Measurements from ENCODE around the gene XCL1. TPM values are rescaled to one million over a fixed set of nuclear protein-coding genes. Genes with fewer than 3 reads are reported as not detected.
"Not testable (repeated sequence)": the region's sequence is repeated elsewhere in the genome, so short reads cannot be mapped to it uniquely, and the experiment has no call there.

The XCL1 gene
- total RNA-seq, 1 donor from 2014 or later, result 0.27 TPM

DNA sequence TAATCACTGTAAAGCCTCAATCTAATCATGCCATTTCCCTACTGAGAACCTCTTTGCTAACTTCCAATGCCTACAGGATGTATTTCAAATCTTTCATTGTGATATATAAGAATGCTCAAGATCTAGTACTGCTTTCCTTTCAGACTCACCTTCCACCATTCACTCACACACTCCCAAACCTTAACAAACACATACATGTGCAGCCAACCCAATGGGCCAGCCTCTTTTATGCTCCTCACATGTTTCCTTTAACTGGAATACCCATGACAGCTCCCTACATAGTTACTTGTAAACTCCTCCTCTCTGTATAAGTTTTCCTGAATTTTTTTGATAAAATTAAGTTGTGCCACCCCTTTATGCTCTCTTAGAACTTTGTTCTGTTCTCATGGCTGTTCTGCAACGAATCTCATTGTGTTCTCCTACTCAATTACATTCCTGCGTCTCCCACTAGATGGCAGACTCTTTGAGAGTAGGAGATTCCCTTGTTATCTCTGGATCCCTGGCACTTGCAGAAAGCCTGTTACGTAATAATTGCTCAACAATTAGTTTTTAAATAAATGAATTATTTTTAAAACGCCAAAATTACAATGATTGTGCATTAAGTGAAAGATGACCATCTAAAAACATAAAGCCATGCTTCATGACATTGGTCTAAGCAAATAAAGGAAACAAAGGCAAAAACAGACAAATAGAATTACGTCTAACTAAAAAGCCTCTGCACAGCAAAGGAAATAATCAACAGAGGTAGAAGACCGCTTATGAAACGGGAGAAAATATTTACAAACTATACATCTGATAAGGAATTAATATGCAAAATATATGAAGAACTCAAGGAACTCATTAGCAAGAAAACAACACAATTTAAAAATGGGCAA is 30.5 kb upstream of the XCL1 start:
- H3K9me3 ChIP-seq (replicated peaks), result peaks cover 11% of the 10 kb centered on the region
- H3K36me3 ChIP-seq; DNase-seq; H3K4me3 ChIP-seq; H3K4me1 ChIP-seq; H3K27ac ChIP-seq (replicated peaks); H3K27me3 ChIP-seq (ENCODE audit: low read depth); intact Hi-C loops (cut with micrococcal nuclease): not testable (repeated sequence)
- TF ChIP-seq, protein P1, sequence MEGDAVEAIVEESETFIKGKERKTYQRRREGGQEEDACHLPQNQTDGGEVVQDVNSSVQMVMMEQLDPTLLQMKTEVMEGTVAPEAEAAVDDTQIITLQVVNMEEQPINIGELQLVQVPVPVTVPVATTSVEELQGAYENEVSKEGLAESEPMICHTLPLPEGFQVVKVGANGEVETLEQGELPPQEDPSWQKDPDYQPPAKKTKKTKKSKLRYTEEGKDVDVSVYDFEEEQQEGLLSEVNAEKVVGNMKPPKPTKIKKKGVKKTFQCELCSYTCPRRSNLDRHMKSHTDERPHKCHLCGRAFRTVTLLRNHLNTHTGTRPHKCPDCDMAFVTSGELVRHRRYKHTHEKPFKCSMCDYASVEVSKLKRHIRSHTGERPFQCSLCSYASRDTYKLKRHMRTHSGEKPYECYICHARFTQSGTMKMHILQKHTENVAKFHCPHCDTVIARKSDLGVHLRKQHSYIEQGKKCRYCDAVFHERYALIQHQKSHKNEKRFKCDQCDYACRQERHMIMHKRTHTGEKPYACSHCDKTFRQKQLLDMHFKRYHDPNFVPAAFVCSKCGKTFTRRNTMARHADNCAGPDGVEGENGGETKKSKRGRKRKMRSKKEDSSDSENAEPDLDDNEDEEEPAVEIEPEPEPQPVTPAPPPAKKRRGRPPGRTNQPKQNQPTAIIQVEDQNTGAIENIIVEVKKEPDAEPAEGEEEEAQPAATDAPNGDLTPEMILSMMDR (IDR thresholded peaks at IDR 0.05; ENCODE audit: borderline replicate concordance), result peak; percentile 30

DNA sequence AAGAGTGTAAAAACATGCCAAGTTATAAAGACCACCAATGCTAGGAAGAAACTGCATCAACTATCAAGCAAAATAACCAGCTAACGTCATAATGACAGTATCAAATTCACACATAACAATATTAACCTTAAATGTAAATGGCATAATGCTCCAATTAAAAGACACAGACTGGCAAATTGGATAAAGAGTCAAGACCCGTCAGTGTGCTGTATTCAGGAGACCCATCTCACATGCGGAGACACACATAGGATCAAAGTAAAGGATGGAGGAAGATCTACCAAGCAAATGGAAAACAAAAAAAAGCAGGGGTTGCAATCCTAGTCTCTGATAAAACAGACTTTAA is 29.9 kb upstream of the XCL1 start:
- H3K9me3 ChIP-seq (replicated peaks), result peaks cover 11% of the 10 kb centered on the region
- H3K36me3 ChIP-seq; DNase-seq; H3K27me3 ChIP-seq (ENCODE audit: low read depth); H3K4me1 ChIP-seq; H3K4me3 ChIP-seq; H3K27ac ChIP-seq (replicated peaks); intact Hi-C loops (cut with micrococcal nuclease): not testable (repeated sequence)

DNA sequence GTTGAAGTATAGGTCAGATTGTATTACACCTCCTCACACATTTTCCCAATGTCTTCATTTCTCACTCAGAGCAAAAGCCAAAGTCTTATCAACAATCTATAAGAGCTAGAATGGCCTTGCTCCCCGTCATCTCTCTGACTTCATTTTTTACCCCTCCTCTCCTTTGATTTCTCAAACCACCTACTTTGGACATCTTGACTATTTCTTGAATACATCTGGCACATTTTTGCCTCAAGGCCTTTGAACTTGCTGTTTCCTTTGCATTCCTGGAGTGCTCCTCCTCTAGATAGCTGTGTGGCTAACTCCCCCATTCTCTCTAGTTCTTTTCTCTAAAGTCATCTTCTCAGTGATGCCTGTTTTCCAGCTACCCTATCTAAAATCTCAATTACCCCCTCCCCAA is 25.4 kb upstream of the XCL1 start:
- DNase-seq, result no peak
- H3K27me3 ChIP-seq (ENCODE audit: low read depth), result no peaks in the 10 kb centered on the region
- no peak overlapping the region for H3K27ac ChIP-seq (replicated peaks)
- no peak overlapping the region for H3K4me3 ChIP-seq
- no peaks in the 10 kb centered on the region for H3K36me3 ChIP-seq
- intact Hi-C loops (cut with micrococcal nuclease), result no loop called here
- TF ChIP-seq, protein P1 (IDR thresholded peaks at IDR 0.05; ENCODE audit: borderline replicate concordance), result no peak
- no peaks in the 10 kb centered on the region for H3K4me1 ChIP-seq
- H3K9me3 ChIP-seq (replicated peaks), result peaks cover 10% of the 10 kb centered on the region

DNA sequence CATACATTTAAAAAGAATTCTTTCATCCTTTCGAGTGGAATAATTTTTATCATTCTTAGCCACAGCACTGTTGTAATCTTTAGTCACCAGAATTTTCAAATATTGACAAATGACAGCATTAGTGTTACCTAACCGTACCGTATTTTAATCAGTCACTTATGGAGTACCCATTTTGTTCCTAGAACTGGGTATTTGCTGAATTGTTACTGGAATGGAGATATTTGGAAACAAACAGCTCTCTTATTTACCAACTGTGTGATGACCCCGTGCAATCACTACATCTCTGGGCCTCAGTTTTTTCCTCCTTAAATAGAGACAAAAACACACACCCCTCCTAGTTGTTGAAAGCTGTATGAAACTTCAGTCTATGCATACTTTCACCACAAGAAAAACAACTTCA is 24.7 kb upstream of the XCL1 start:
- Histone ChIP-seq H3K36me3 (no peaks in the 10 kb centered on the region), H3K27ac (replicated peaks) (no peak overlapping the region), H3K4me1 (no peaks in the 10 kb centered on the region), H3K27me3 (ENCODE audit: low read depth) (no peaks in the 10 kb centered on the region), H3K9me3 (replicated peaks) (peaks cover 3% of the 10 kb centered on the region), H3K4me3 (no peak overlapping the region)
- DNase-seq, result no peak
- TF ChIP-seq, protein P1 (IDR thresholded peaks at IDR 0.05; ENCODE audit: borderline replicate concordance), result no peak
- intact Hi-C loops (cut with micrococcal nuclease), result no loop called here

DNA sequence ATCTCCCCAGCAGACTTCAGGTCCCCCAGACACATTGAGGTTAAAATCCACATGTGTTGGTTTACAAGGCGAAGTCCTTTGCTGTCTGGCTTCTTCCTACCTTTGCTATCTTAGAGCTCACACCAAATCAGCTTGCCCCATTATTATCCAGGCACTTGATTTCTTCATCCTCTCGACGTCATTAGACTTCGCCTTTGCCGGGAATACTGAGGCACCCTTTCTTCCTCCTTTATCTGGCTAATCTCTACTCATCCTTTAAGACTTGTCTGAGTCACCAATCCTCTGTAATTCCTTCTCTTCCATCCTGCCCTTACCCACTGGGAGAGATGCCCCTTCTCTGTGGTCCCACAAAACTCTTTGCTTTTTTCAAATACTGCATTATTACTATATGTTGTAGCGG is 23.4 kb upstream of the XCL1 start:
- DNase-seq, result no peak
- TF ChIP-seq, protein P1 (IDR thresholded peaks at IDR 0.05; ENCODE audit: borderline replicate concordance), result no peak
- Histone ChIP-seq H3K36me3 (no peaks in the 10 kb centered on the region), H3K27me3 (ENCODE audit: low read depth) (no peaks in the 10 kb centered on the region), H3K27ac (replicated peaks) (no peak overlapping the region), H3K4me1 (no peaks in the 10 kb centered on the region), H3K9me3 (replicated peaks) (peaks cover 3% of the 10 kb centered on the region), H3K4me3 (no peak overlapping the region)
- intact Hi-C loops (cut with micrococcal nuclease), result no loop called here

Measured in left ventricle myocardium inferior (tissue), 1 donor.